GM12878 (cell line): ENCODE results near the gene MED19. TPM values are rescaled to one million over a fixed set of nuclear protein-coding genes. Genes with fewer than 3 reads are reported as not detected.

Experiments
- ASH2L ChIP-seq: fragments of 300-600, 200-600 bp; sonication (generic); IDR thresholded peaks from 2 replicates; pipeline ENCODE4 v1.6.1; 2017; ENCODE audit warnings: low read depth, mild to moderate bottlenecking, borderline replicate concordance
- BRCA1 ChIP-seq: IDR thresholded peaks from 2 replicates; pipeline ENCODE4 v1.6.1; 2011; ENCODE audit warnings: low read depth, low read length, improper control_type of control experiment
- CBX5 ChIP-seq: sonication (generic); IDR thresholded peaks from 2 replicates; pipeline ENCODE4 v1.6.1; 2016; ENCODE audit warnings: low read depth, moderate library complexity, mild to moderate bottlenecking, inconsistent platforms
- CHD2 ChIP-seq: IDR thresholded peaks from 2 replicates; pipeline ENCODE4 v1.6.1; 2011; ENCODE audit warnings: low read depth, low read length, improper control_type of control experiment, borderline replicate concordance
- EED ChIP-seq: sonication (generic); IDR thresholded peaks from 2 replicates; pipeline ENCODE4 v1.6.1; 2016; ENCODE audit warnings: antibody characterized with exemption, low read depth
- EGR1 ChIP-seq, 2 experiments: IDR thresholded peaks; 1 replicate in 1 of 2; 2 replicates in 1 of 2; pipeline ENCODE4 v1.6.1; 2011 to 2012; ENCODE audit warnings: low read depth in 2 of 2, low read length in 2 of 2, borderline replicate concordance in 1 of 2, mild to moderate bottlenecking in 1 of 2, moderate library complexity in 1 of 2
- EP300 ChIP-seq, 2 experiments: fragments of 150-350 bp in 1 of 2; IDR thresholded peaks; 2 replicates each; pipeline ENCODE4 v1.6.1; 2011 to 2012; ENCODE audit warnings: low read depth in 2 of 2, low read length in 2 of 2, borderline replicate concordance in 1 of 2, improper control_type of control experiment in 1 of 2, inconsistent platforms in 1 of 2; ENCODE audit not compliant: control insufficient read depth in 1 of 2
- EZH2 ChIP-seq: IDR thresholded peaks from 2 replicates; pipeline ENCODE4 v1.6.1; 2012; ENCODE audit warnings: low read depth, mild to moderate bottlenecking, control low read depth, inconsistent platforms, low read length, borderline replicate concordance; ENCODE audit not compliant: control insufficient read depth
- FOXM1 ChIP-seq: IDR thresholded peaks from 2 replicates; pipeline ENCODE4 v1.6.1; 2012; ENCODE audit warnings: low read depth, mild to moderate bottlenecking, inconsistent platforms, low read length, moderate library complexity
- HDGF ChIP-seq: fragments of 450-650 bp; IDR thresholded peaks from 2 replicates; pipeline ENCODE4 v1.6.1; 2016; ENCODE audit warnings: antibody characterized with exemption
- JUND ChIP-seq: IDR thresholded peaks from 2 replicates; pipeline ENCODE4 v1.6.1; 2012; ENCODE audit warnings: low read depth, mild to moderate bottlenecking, low read length, improper control_type of control experiment, moderate library complexity
- MTA2 ChIP-seq: fragments of 450-650 bp; IDR thresholded peaks from 2 replicates; pipeline ENCODE4 v1.6.1; 2016; ENCODE audit warnings: low read depth, mild to moderate bottlenecking, moderate library complexity
- MYC ChIP-seq: IDR thresholded peaks from 2 replicates; pipeline ENCODE4 v1.6.1; 2011; ENCODE audit warnings: mild to moderate bottlenecking, low read length, moderate library complexity, inconsistent platforms; ENCODE audit not compliant: insufficient read depth, insufficient replicate concordance, insufficient read length, severe bottlenecking
- POU2F2 ChIP-seq: IDR thresholded peaks from 3 replicates; pipeline ENCODE4 v1.6.1; 2011; ENCODE audit warnings: low read depth, mild to moderate bottlenecking, low read length, borderline replicate concordance
- RFX5 ChIP-seq: IDR thresholded peaks from 2 replicates; pipeline ENCODE4 v1.6.1; 2011; ENCODE audit warnings: low read depth, low read length, improper control_type of control experiment
- RUNX3 ChIP-seq: IDR thresholded peaks from 2 replicates; pipeline ENCODE4 v1.6.1; 2012; ENCODE audit warnings: low read length, inconsistent platforms
- SREBF2 ChIP-seq: IDR thresholded peaks from 2 replicates; pipeline ENCODE4 v1.6.1; 2012; ENCODE audit warnings: mild to moderate bottlenecking, low read length
- STAT1 ChIP-seq: fragments of 450-650 bp; conservative IDR thresholded peaks from 2 replicates; pipeline ENCODE4 v1.6.1; 2014; ENCODE audit warnings: antibody characterized with exemption, mild to moderate bottlenecking
- ZBED1 ChIP-seq: IDR thresholded peaks from 2 replicates; pipeline ENCODE4 v1.6.1; 2016; ENCODE audit warnings: borderline replicate concordance
- polyA plus RNA-seq, 11 experiments: library from polyadenylated mRNA; depleted of rRNA in 4 of 11; unstranded in 6 of 11; stranded (reverse) in 5 of 11; fragments of >200 nt; fragmentation: Nextera tagmentation in 4 of 11; fragmentation: Illumina TruSeq in 1 of 11; extraction: Ambion mirVana in 4 of 11; extraction: Trizol in 1 of 11; gene quantifications; 1 replicate in 1 of 11; 2 replicates in 10 of 11; pipeline versions ENCODE4 v1.2.1 to v1.2.3, GENCODE V29; 2011 to 2016; ENCODE audit warnings: inconsistent platforms in 2 of 11, missing spikeins in 2 of 11, low read depth in 1 of 11
- total RNA-seq, 4 experiments: library from RNA; depleted of rRNA in 3 of 4; stranded (reverse); fragments of >200 nt in 3 of 4; fragmentation: Illumina TruSeq in 1 of 4; extraction: Trizol in 1 of 4; gene quantifications; 2 replicates each; pipeline versions ENCODE4 v1.2.1 to v1.2.3, GENCODE V29; 2013 to 2021
- TF ChIP-seq, protein P1 (sequence below): IDR thresholded peaks from 2 replicates; pipeline ENCODE4 v1.6.1; 2011; ENCODE audit warnings: low read depth, mild to moderate bottlenecking, low read length, moderate library complexity, borderline replicate concordance; ENCODE audit errors: extremely low read depth

The MED19 gene
- total and polyA plus RNA-seq, 10 of the 15 experiments (the other 5 are each of a cell fraction or from before 2014, with no cell fraction given): 4.9 to 28.2 (median 17.3) TPM

DNA sequence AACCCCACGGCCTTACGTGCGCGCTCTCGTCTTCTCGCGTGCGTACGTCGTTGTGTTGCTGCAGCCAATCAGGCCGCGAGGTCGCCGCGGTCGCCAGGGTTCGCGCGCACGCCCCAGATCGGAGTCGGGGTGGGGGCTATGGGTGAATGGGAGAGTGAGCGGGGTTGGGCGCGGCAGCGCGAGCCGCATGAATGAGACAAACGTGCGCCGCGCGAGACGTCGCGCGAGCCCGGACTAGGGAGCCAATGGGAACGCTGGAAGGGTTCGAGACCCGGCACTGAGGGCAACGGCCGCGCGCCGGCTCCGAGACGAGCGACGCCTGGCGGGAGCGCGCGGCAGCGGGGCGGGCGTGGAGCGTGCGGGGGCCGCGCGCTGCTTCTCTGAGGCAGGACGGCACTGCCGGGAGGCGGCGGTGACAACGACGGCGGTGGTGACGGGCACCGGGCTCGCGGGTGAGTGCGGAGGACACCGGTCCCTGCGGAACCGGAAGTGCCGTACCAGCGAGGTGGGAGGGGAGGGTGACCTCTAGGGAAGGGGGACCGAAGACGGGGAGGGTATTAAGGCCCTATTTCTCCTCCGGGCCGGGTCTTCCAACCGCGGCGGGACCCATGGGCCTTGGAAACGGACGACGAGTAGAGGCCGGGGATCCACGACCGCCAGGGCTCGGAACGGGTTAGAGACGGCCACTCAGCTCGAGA, 44.1 kb downstream of the MED19 start, which contains the start of gene ZDHHC5 (continued):
- TF ChIP-seq EGR1 (IDR thresholded peaks at IDR 0.05; ENCODE audit: borderline replicate concordance in 1 of 2, low read depth in 2 of 2, low read length in 2 of 2): peak; percentile 82 to 85
- TF ChIP-seq EED: no peak
- no peak for TF ChIP-seq EZH2
- no peak for TF ChIP-seq FOXM1
- peak; percentile 95 for TF ChIP-seq CHD2
- no peak for TF ChIP-seq EP300 (IDR thresholded peaks at IDR 0.05; ENCODE audit: borderline replicate concordance in 1 of 2, control insufficient read depth in 1 of 2, low read depth in 2 of 2, low read length in 2 of 2)
- no peak for TF ChIP-seq SREBF2
- peak; percentile 88; the same call in 1 of the 2 replicates for TF ChIP-seq HDGF
- no peak for TF ChIP-seq JUND
- TF ChIP-seq BRCA1: peak; percentile 65
- 0 out of 3 replicates have a peak, but pooled peaks have one; percentile 53 for TF ChIP-seq POU2F2
- TF ChIP-seq, protein P1, sequence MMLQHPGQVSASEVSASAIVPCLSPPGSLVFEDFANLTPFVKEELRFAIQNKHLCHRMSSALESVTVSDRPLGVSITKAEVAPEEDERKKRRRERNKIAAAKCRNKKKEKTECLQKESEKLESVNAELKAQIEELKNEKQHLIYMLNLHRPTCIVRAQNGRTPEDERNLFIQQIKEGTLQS: no peak
- peak; percentile 47; the same call in 1 of the 2 replicates for TF ChIP-seq ASH2L
- 0 out of 2 replicates have a peak, but pooled peaks have one; percentile 18 for TF ChIP-seq STAT1
- peak; percentile 77; the same call in 1 of the 2 replicates for TF ChIP-seq RFX5
- TF ChIP-seq MTA2: no peak
- no peak for TF ChIP-seq CBX5
- peak; percentile 22; the same call in 1 of the 2 replicates for TF ChIP-seq ZBED1
- TF ChIP-seq RUNX3: 0 out of 2 replicates have a peak, but pooled peaks have one; percentile 13
- TF ChIP-seq MYC: peak; percentile 43
